Activated CD4-positive, alpha-beta memory T cell treated with anti-CD3 and anti-CD28 coated beads for 36 hours (primary cell): Measurements from ENCODE around the gene OTOP2. TPM values are rescaled to one million over a fixed set of nuclear protein-coding genes. Genes with fewer than 3 reads are reported as not detected.

Experiments
- CTCF ChIA-PET: fragments of 350-600 bp; sonication (Branson Sonifier 250); formaldehyde crosslinking; loops from one replicate; lab custom pipeline; 2021; ENCODE audit warnings: antibody characterized with exemption, inconsistent platforms; lab: Charles Lee
- POLR2A ChIA-PET: fragments of 350-600 bp; sonication (Branson Sonifier 250); formaldehyde crosslinking; loops from one replicate; lab custom pipeline; 2021; ENCODE audit warnings: antibody characterized with exemption; lab: Charles Lee
- DNase-seq: peaks from one replicate; pipeline ENCODE4 v3.0.0-alpha.2; 2020
- H3K27ac Mint-ChIP-seq: one replicate; pipeline ENCODE4 v1.8.0; 2021; ENCODE audit warnings: mixed read lengths
- H3K27me3 Mint-ChIP-seq: one replicate; pipeline ENCODE4 v1.8.0; 2021; ENCODE audit warnings: mixed read lengths
- H3K36me3 Mint-ChIP-seq: one replicate; pipeline ENCODE4 v1.8.0; 2021; ENCODE audit warnings: mixed read lengths
- H3K4me1 Mint-ChIP-seq: one replicate; pipeline ENCODE4 v1.8.0; 2021; ENCODE audit warnings: low read depth, mixed read lengths
- H3K4me3 Mint-ChIP-seq: one replicate; pipeline ENCODE4 v1.8.0; 2021; ENCODE audit warnings: mild to moderate bottlenecking, mixed read lengths
- H3K9me3 Mint-ChIP-seq: one replicate; pipeline ENCODE4 v1.8.0; 2021; ENCODE audit warnings: mixed read lengths
- intact Hi-C: fragments of 100-400 bp; cut with micrococcal nuclease; formaldehyde crosslinking; loops from one replicate; pipeline ENCODE4 v1.15.1; 2023
- total RNA-seq, 2 experiments: library from RNA; stranded (reverse); gene quantifications; one replicate each; pipeline ENCODE4 v1.2.3, GENCODE V29; 2021

Gene OTOP2
- total RNA-seq: not detected

- H3K27me3 Mint-ChIP-seq: peaks cover 47% of the 10 kb centered on the region
- ChIA-PET CTCF (interaction anchor here (0.6 to 11.6 kb wide), 8 partner anchors 8 to 247 kb away, joined by 3 to 195 read pairs (median 3); no protein-coding TSS in a partner anchor), POLR2A (no interaction called here)
Observed at GRCh38 chr17:74924250-74924948, at the start of gene OTOP2. OTOP2 (plus strand) TSS chr17:74924273; CDS start chr17:74924633, 360 bp downstream.

GRCh38 chr17:74874615-74875037 is 49.4 kb upstream of the OTOP2 start:
- ChIA-PET POLR2A (interaction anchor here (1.0 kb wide), 1 partner anchor 138 kb away, joined by 3 read pairs; the partner anchor contains the start of gene MRPL58), CTCF (interaction anchor here (0.8 to 2.8 kb wide), 5 partner anchors 12 to 87 kb away, joined by 3 to 15 read pairs (median 3); no protein-coding TSS in a partner anchor)
- no peaks in the 10 kb centered on the region for H3K27me3 Mint-ChIP-seq
- intact Hi-C loops: loop anchor here (5.0 kb wide), 1 partner anchor 308 kb away; the partner anchor contains the start of gene SUMO2
- peaks cover 25% of the 10 kb centered on the region for H3K4me1 Mint-ChIP-seq
- no peaks in the 10 kb centered on the region for H3K9me3 Mint-ChIP-seq
- H3K4me3 Mint-ChIP-seq: no peak overlapping the region
- no peak overlapping the region for H3K27ac Mint-ChIP-seq
- no peak for DNase-seq
- H3K36me3 Mint-ChIP-seq: peaks cover 2% of the 10 kb centered on the region

More at GRCh38 chr17:74924250-74924948, at the start of gene OTOP2:
- Mint-ChIP-seq H3K4me3 (no peak within 1 kb of the TSS), H3K27ac (no peak within 1 kb of the TSS), H3K4me1 (peaks cover 6% of the 10 kb centered on the region), H3K36me3 (no peaks in the 10 kb centered on the region), H3K9me3 (no peaks in the 10 kb centered on the region)
- intact Hi-C loops: no loop called here
- DNase-seq: no peak

- H3K27ac Mint-ChIP-seq: no peak overlapping the region
- POLR2A ChIA-PET: interaction anchor here (1.0 kb wide), 1 partner anchor 137 kb away, joined by 3 read pairs; the partner anchor contains the start of gene MRPL58
- no peaks in the 10 kb centered on the region for H3K9me3 Mint-ChIP-seq
- no peak overlapping the region for H3K4me3 Mint-ChIP-seq
- no peak for DNase-seq
- H3K27me3 Mint-ChIP-seq: no peaks in the 10 kb centered on the region
- H3K36me3 Mint-ChIP-seq: peaks cover 2% of the 10 kb centered on the region
- intact Hi-C loops: no loop called here
- CTCF ChIA-PET: interaction anchor here (0.8 to 2.8 kb wide), 6 partner anchors 10 to 86 kb away, joined by 3 to 15 read pairs (median 4); no protein-coding TSS in a partner anchor
- peaks cover 25% of the 10 kb centered on the region for H3K4me1 Mint-ChIP-seq
Observed at GRCh38 chr17:74875155-74875976, 48.7 kb upstream of the OTOP2 start.

- ChIA-PET POLR2A (no interaction called here), CTCF (interaction anchor here (2.6 to 2.8 kb wide), 2 partner anchors 11 to 13 kb away, joined by 9 to 15 read pairs; no protein-coding TSS in a partner anchor)
- no peak overlapping the region for H3K27ac Mint-ChIP-seq
- H3K9me3 Mint-ChIP-seq: no peaks in the 10 kb centered on the region
- H3K4me1 Mint-ChIP-seq: peaks cover 25% of the 10 kb centered on the region
- intact Hi-C loops: no loop called here
- DNase-seq: no peak
- H3K36me3 Mint-ChIP-seq: peaks cover 2% of the 10 kb centered on the region
- H3K4me3 Mint-ChIP-seq: no peak overlapping the region
- no peaks in the 10 kb centered on the region for H3K27me3 Mint-ChIP-seq
Observed at GRCh38 chr17:74875977-74876593, 48.0 kb upstream of the OTOP2 start.

- Mint-ChIP-seq H3K36me3 (peaks cover 2% of the 10 kb centered on the region), H3K4me3 (no peak overlapping the region), H3K27ac (no peak overlapping the region), H3K27me3 (peaks cover 1% of the 10 kb centered on the region), H3K9me3 (no peaks in the 10 kb centered on the region), H3K4me1 (peaks cover 11% of the 10 kb centered on the region)
- POLR2A ChIA-PET: no interaction called here
- intact Hi-C loops: no loop called here
- no peak for DNase-seq
- CTCF ChIA-PET: interaction anchor here (0.9 to 2.6 kb wide), 3 partner anchors 12 to 84 kb away, joined by 3 to 9 read pairs (median 3); no protein-coding TSS in a partner anchor
Observed at GRCh38 chr17:74877592-74878548, 46.2 kb upstream of the OTOP2 start.

- intact Hi-C loops: no loop called here
- CTCF ChIA-PET: interaction anchor here (0.9 to 1.1 kb wide), 2 partner anchors 15 to 85 kb away, joined by 3 read pairs; no protein-coding TSS in a partner anchor
- H3K27ac Mint-ChIP-seq: no peak overlapping the region
Observed at GRCh38 chr17:74878658-74879057, 45.4 kb upstream of the OTOP2 start.

GRCh38 chr17:74879308-74879707 is 44.8 kb upstream of the OTOP2 start:
- H3K4me1 Mint-ChIP-seq: peaks cover 7% of the 10 kb centered on the region
- H3K27ac Mint-ChIP-seq: no peak overlapping the region
- H3K27me3 Mint-ChIP-seq: peaks cover 2% of the 10 kb centered on the region
- no peak for DNase-seq
- H3K9me3 Mint-ChIP-seq: no peaks in the 10 kb centered on the region
- intact Hi-C loops: no loop called here
- no peak overlapping the region for H3K4me3 Mint-ChIP-seq
- no peaks in the 10 kb centered on the region for H3K36me3 Mint-ChIP-seq
- ChIA-PET CTCF (interaction anchor here (2.1 kb wide), 1 partner anchor 17 kb away, joined by 8 read pairs; no protein-coding TSS in a partner anchor), POLR2A (no interaction called here)

More at GRCh38 chr17:74878658-74879057, 45.4 kb upstream of the OTOP2 start:
- H3K4me3 Mint-ChIP-seq: no peak overlapping the region
- H3K36me3 Mint-ChIP-seq: no peaks in the 10 kb centered on the region
- POLR2A ChIA-PET: no interaction called here
- peaks cover 1% of the 10 kb centered on the region for H3K27me3 Mint-ChIP-seq
- H3K9me3 Mint-ChIP-seq: no peaks in the 10 kb centered on the region
- H3K4me1 Mint-ChIP-seq: peaks cover 11% of the 10 kb centered on the region
- DNase-seq: no peak

GRCh38 chr17:74881073-74881472 is 43.0 kb upstream of the OTOP2 start:
- ChIA-PET POLR2A (no interaction called here), CTCF (interaction anchor here (1.0 to 2.1 kb wide), 2 partner anchors 19 to 43 kb away, joined by 3 to 8 read pairs; partner anchors contain the start of gene OTOP2)
- Mint-ChIP-seq H3K27me3 (peaks cover 11% of the 10 kb centered on the region), H3K9me3 (no peaks in the 10 kb centered on the region), H3K4me3 (no peak overlapping the region), H3K4me1 (no peaks in the 10 kb centered on the region), H3K36me3 (no peaks in the 10 kb centered on the region), H3K27ac (no peak overlapping the region)
- DNase-seq: no peak
- intact Hi-C loops: no loop called here

- no peak for DNase-seq
- H3K4me3 Mint-ChIP-seq: no peak overlapping the region
- POLR2A ChIA-PET: no interaction called here
- no peak overlapping the region for H3K27ac Mint-ChIP-seq
- H3K9me3 Mint-ChIP-seq: no peaks in the 10 kb centered on the region
- no peaks in the 10 kb centered on the region for H3K4me1 Mint-ChIP-seq
- intact Hi-C loops: no loop called here
- CTCF ChIA-PET: interaction anchor here (1.0 kb wide), 1 partner anchor 78 kb away, joined by 3 read pairs; no protein-coding TSS in a partner anchor
- H3K36me3 Mint-ChIP-seq: no peaks in the 10 kb centered on the region
- peaks cover 11% of the 10 kb centered on the region for H3K27me3 Mint-ChIP-seq
Observed at GRCh38 chr17:74882517-74883240, 41.4 kb upstream of the OTOP2 start.

GRCh38 chr17:74883241-74883745 is 40.8 kb upstream of the OTOP2 start:
- Mint-ChIP-seq H3K27me3 (peaks cover 11% of the 10 kb centered on the region), H3K27ac (no peak overlapping the region), H3K9me3 (no peaks in the 10 kb centered on the region), H3K4me3 (no peak overlapping the region), H3K36me3 (no peaks in the 10 kb centered on the region), H3K4me1 (no peaks in the 10 kb centered on the region)
- POLR2A ChIA-PET: no interaction called here
- CTCF ChIA-PET: interaction anchor here (1.0 kb wide), 1 partner anchor 78 kb away, joined by 3 read pairs; no protein-coding TSS in a partner anchor
- DNase-seq: no peak
- intact Hi-C loops: no loop called here
